ENCODE data around the gene IRS2. TPM values are rescaled to one million over a fixed set of nuclear protein-coding genes. Genes with fewer than 3 reads are reported as not detected.

The IRS2 gene
- total and polyA plus RNA-seq, 8 donors, result 2.8 to 9.8 (median 4.9) TPM

GRCh38 chr13:109725995-109726637 lies 60.3 kb downstream of the IRS2 start:
- intact Hi-C loops (cut with DNase I), result no loop called here
- Histone ChIP-seq H3K27ac (no peak overlapping the region), H3K4me3 (no peak overlapping the region), H3K4me1 (no peaks in the 10 kb centered on the region), H3K36me3 (no peaks in the 10 kb centered on the region), H3K27me3 (peaks cover 0 to 3% (median 0%) of the 10 kb centered on the region in 4 donors), H3K9me3 (no peaks in the 10 kb centered on the region)
- DNase-seq, result no peak
- 81 to 84% methylated on average over 7 of the region's 7 CpGs for WGBS, 2 donors
- TF ChIP-seq CTCF (IDR thresholded peaks at IDR 0.05), result no peak
- no peak for ATAC-seq
- FAIRE-seq, result no peak

- WGBS, 2 donors, result 41 to 55% methylated on average over 4 of the region's 4 CpGs
- intact Hi-C loops (cut with DNase I), result no loop called here
- FAIRE-seq, result no peak
Observed at GRCh38 chr13:109725297-109725696, 61.1 kb downstream of the IRS2 start.

GRCh38 chr13:109724603-109725002 lies 61.8 kb downstream of the IRS2 start:
- Histone ChIP-seq H3K9me3 (no peaks in the 10 kb centered on the region), H3K27ac (no peak overlapping the region), H3K36me3 (no peaks in the 10 kb centered on the region), H3K4me1 (no peaks in the 10 kb centered on the region), H3K4me3 (no peak overlapping the region), H3K27me3 (peaks cover 0 to 3% (median 0%) of the 10 kb centered on the region in 4 donors)
- TF ChIP-seq CTCF (IDR thresholded peaks at IDR 0.05), result no peak
- whole genome bisulfite sequencing, 2 donors, result 79 to 80% methylated on average over 6 of the region's 6 CpGs
- no peak for ATAC-seq
- FAIRE-seq, result no peak
- DNase-seq, result no peak
- intact Hi-C loops (cut with DNase I), result no loop called here

More at GRCh38 chr13:109725297-109725696, 61.1 kb downstream of the IRS2 start:
- DNase-seq (no peak), ATAC-seq (no peak)
- Histone ChIP-seq H3K4me3 (no peak overlapping the region), H3K27ac (no peak overlapping the region), H3K9me3 (no peaks in the 10 kb centered on the region), H3K27me3 (peaks cover 0 to 3% (median 0%) of the 10 kb centered on the region in 4 donors), H3K36me3 (no peaks in the 10 kb centered on the region), H3K4me1 (no peaks in the 10 kb centered on the region)
- no peak for TF ChIP-seq CTCF (IDR thresholded peaks at IDR 0.05)

- ATAC-seq (no peak), DNase-seq (no peak), FAIRE-seq (no peak)
- WGBS, 2 donors, result 68 to 75% methylated on average over 3 of the region's 3 CpGs
- no peak for TF ChIP-seq CTCF (IDR thresholded peaks at IDR 0.05)
- H3K4me3 ChIP-seq, result no peak overlapping the region
- intact Hi-C loops (cut with DNase I), result no loop called here
- H3K36me3 ChIP-seq, result no peaks in the 10 kb centered on the region
- H3K4me1 ChIP-seq, result no peaks in the 10 kb centered on the region
- peaks cover 0 to 3% (median 0%) of the 10 kb centered on the region in 4 donors for H3K27me3 ChIP-seq
- H3K9me3 ChIP-seq, result no peaks in the 10 kb centered on the region
- no peak overlapping the region for H3K27ac ChIP-seq
Observed at GRCh38 chr13:109723046-109723445, 63.3 kb downstream of the IRS2 start.

- no peak for FAIRE-seq
Observed at GRCh38 chr13:109722068-109722467, 64.3 kb downstream of the IRS2 start.

More at GRCh38 chr13:109722068-109722467, 64.3 kb downstream of the IRS2 start:
- 77 to 81% methylated on average over 6 of the region's 6 CpGs for whole genome bisulfite sequencing, 2 donors
- Histone ChIP-seq H3K27ac (no peak overlapping the region), H3K27me3 (peaks cover 0 to 3% (median 0%) of the 10 kb centered on the region in 4 donors), H3K9me3 (no peaks in the 10 kb centered on the region), H3K4me3 (no peak overlapping the region), H3K36me3 (no peaks in the 10 kb centered on the region), H3K4me1 (no peaks in the 10 kb centered on the region)
- ATAC-seq (no peak), DNase-seq (no peak)
- no peak for TF ChIP-seq CTCF (IDR thresholded peaks at IDR 0.05)
- intact Hi-C loops (cut with DNase I), result no loop called here

Data from pancreas (tissue), 10 donors.